Measurements from ENCODE around the gene DYDC1. TPM values are rescaled to one million over a fixed set of nuclear protein-coding genes. Genes with fewer than 3 reads are reported as not detected.

DYDC1 gene
- total RNA-seq: not detected

- 0% methylated on average over 1 to 4 of the region's 43 CpGs for WGBS, 2 donors
- H3K27ac ChIP-seq: no peak within 1 kb of the TSS
- no peaks in the 10 kb centered on the region for H3K9me3 ChIP-seq
- H3K36me3 ChIP-seq: no peaks in the 10 kb centered on the region
- peak within 1 kb of the TSS in 3 of 4 donors; percentile 44 to 62 (median 47) for H3K4me3 ChIP-seq
- peaks cover 0 to 44% (median 0%) of the 10 kb centered on the region in 4 donors for H3K27me3 ChIP-seq
- H3K4me1 ChIP-seq: peaks cover 15 to 18% (median 16%) of the 10 kb centered on the region in 3 donors
- no peak for TF ChIP-seq CTCF (IDR thresholded peaks at IDR 0.05)
- no peak for TF ChIP-seq POLR2A (IDR thresholded peaks at IDR 0.05)
- intact Hi-C loops (cut with DNase I): no loop called here
- DNase-seq: no peak
These were observed at the start of gene DYDC1, which contains the start of gene DYDC2 for GRCh38 chr10:80356563-80356988. DYDC1 (minus strand) TSS chr10:80356755; CDS start chr10:80352601, 4,154 bp downstream. DYDC2 (plus strand) TSS chr10:80356781; CDS start chr10:80362444, 5,663 bp downstream.

- intact Hi-C loops (cut with DNase I): no loop called here
- H3K4me3 ChIP-seq: no peak overlapping the region
- H3K36me3 ChIP-seq: no peaks in the 10 kb centered on the region
- no peaks in the 10 kb centered on the region for H3K27me3 ChIP-seq
- TF ChIP-seq POLR2A (IDR thresholded peaks at IDR 0.05) (no peak), CTCF (IDR thresholded peaks at IDR 0.05) (no peak)
- DNase-seq: no peak
- peaks cover 27 to 55% (median 32%) of the 10 kb centered on the region in 3 donors for H3K4me1 ChIP-seq
- H3K9me3 ChIP-seq: no peaks in the 10 kb centered on the region
- H3K27ac ChIP-seq: no peak overlapping the region
- 23 to 30% methylated on average over 4 of the region's 4 CpGs for WGBS, 2 donors
These were observed 49.6 kb upstream of the DYDC1 start for GRCh38 chr10:80406204-80406603.

- intact Hi-C loops (cut with DNase I): no loop called here
- no peak for DNase-seq
These were observed 49.1 kb upstream of the DYDC1 start for GRCh38 chr10:80405626-80406025.

GRCh38 chr10:80405035-80405434, 48.5 kb upstream of the DYDC1 start:
- Histone ChIP-seq H3K4me3 (no peak overlapping the region), H3K27ac (no peak overlapping the region)
- intact Hi-C loops (cut with DNase I): no loop called here

More at GRCh38 chr10:80405626-80406025, 49.1 kb upstream of the DYDC1 start:
- H3K27ac ChIP-seq: no peak overlapping the region
- no peak overlapping the region for H3K4me3 ChIP-seq
- no peak for TF ChIP-seq POLR2A (IDR thresholded peaks at IDR 0.05)
- no peak for TF ChIP-seq CTCF (IDR thresholded peaks at IDR 0.05)
- peaks cover 21 to 55% (median 26%) of the 10 kb centered on the region in 3 donors for H3K4me1 ChIP-seq
- H3K9me3 ChIP-seq: no peaks in the 10 kb centered on the region
- H3K36me3 ChIP-seq: no peaks in the 10 kb centered on the region
- WGBS, 2 donors: 62 to 73% methylated on average over 4 of the region's 4 CpGs
- no peaks in the 10 kb centered on the region for H3K27me3 ChIP-seq

More at GRCh38 chr10:80405035-80405434, 48.5 kb upstream of the DYDC1 start:
- DNase-seq: no peak
- Histone ChIP-seq H3K27me3 (no peaks in the 10 kb centered on the region), H3K4me1 (peaks cover 17 to 55% (median 20%) of the 10 kb centered on the region in 3 donors), H3K9me3 (no peaks in the 10 kb centered on the region), H3K36me3 (no peaks in the 10 kb centered on the region)
- 15 to 50% methylated on average over 1 of the region's 1 CpG for WGBS, 2 donors
- no peak for TF ChIP-seq POLR2A (IDR thresholded peaks at IDR 0.05)
- TF ChIP-seq CTCF (IDR thresholded peaks at IDR 0.05): no peak
